NB4 (cell line): ENCODE measurements around the gene PPT2.
"Not testable (repeated sequence)": the region's sequence is repeated elsewhere in the genome, so short reads cannot be mapped to it uniquely, and the experiment has no call there.

Experiments
- DNase-seq: peaks from one replicate; pipeline ENCODE4 v3.0.0; 2010; ENCODE audit warnings: low read depth
- H3K4me3 ChIP-seq: one replicate; pipeline ENCODE4 v1.5.1; 2011; ENCODE audit warnings: mild to moderate bottlenecking, low read depth, low read length, moderate library complexity
- MYC ChIP-seq: IDR thresholded peaks from 2 replicates; pipeline ENCODE4 v1.6.1; 2011; ENCODE audit warnings: low read depth, low read length
- POLR2A ChIP-seq: IDR thresholded peaks from 2 replicates; pipeline ENCODE4 v1.6.1; 2011; ENCODE audit warnings: mild to moderate bottlenecking; ENCODE audit not compliant: insufficient read length; ENCODE audit errors: extremely low read depth
- TF ChIP-seq, protein P1 (sequence below): IDR thresholded peaks from 2 replicates; pipeline ENCODE4 v1.6.1; 2011; ENCODE audit warnings: low read depth, low read length
- TF ChIP-seq, protein P2 (sequence below): IDR thresholded peaks from one replicate; pipeline ENCODE4 v1.5.1; 2012; ENCODE audit warnings: low read depth, low read length

The PPT2 gene

DNA sequence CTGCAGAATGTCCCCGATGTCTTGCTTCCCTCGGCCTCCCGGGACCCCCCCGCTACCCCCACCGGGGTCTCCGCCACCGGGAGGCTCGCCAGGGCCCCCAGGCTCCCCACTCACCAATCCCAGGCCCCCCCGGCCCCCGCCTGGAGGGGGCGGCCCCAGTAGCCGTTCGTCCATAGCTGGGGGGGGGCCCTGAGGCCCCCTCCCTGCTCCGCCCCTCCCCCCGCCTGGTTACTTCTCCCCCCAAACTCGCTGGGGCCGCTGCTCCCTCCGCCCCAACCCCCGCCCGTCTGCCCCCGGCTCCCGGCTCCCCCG, 35.8 kb downstream of the PPT2 start:
- TF ChIP-seq, protein P1, sequence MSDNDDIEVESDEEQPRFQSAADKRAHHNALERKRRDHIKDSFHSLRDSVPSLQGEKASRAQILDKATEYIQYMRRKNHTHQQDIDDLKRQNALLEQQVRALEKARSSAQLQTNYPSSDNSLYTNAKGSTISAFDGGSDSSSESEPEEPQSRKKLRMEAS: no peak
- TF ChIP-seq, protein P2, sequence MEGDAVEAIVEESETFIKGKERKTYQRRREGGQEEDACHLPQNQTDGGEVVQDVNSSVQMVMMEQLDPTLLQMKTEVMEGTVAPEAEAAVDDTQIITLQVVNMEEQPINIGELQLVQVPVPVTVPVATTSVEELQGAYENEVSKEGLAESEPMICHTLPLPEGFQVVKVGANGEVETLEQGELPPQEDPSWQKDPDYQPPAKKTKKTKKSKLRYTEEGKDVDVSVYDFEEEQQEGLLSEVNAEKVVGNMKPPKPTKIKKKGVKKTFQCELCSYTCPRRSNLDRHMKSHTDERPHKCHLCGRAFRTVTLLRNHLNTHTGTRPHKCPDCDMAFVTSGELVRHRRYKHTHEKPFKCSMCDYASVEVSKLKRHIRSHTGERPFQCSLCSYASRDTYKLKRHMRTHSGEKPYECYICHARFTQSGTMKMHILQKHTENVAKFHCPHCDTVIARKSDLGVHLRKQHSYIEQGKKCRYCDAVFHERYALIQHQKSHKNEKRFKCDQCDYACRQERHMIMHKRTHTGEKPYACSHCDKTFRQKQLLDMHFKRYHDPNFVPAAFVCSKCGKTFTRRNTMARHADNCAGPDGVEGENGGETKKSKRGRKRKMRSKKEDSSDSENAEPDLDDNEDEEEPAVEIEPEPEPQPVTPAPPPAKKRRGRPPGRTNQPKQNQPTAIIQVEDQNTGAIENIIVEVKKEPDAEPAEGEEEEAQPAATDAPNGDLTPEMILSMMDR: no peak
- TF ChIP-seq POLR2A (no peak), MYC (no peak)
- peak overlapping the region; percentile 79 for H3K4me3 ChIP-seq

DNA sequence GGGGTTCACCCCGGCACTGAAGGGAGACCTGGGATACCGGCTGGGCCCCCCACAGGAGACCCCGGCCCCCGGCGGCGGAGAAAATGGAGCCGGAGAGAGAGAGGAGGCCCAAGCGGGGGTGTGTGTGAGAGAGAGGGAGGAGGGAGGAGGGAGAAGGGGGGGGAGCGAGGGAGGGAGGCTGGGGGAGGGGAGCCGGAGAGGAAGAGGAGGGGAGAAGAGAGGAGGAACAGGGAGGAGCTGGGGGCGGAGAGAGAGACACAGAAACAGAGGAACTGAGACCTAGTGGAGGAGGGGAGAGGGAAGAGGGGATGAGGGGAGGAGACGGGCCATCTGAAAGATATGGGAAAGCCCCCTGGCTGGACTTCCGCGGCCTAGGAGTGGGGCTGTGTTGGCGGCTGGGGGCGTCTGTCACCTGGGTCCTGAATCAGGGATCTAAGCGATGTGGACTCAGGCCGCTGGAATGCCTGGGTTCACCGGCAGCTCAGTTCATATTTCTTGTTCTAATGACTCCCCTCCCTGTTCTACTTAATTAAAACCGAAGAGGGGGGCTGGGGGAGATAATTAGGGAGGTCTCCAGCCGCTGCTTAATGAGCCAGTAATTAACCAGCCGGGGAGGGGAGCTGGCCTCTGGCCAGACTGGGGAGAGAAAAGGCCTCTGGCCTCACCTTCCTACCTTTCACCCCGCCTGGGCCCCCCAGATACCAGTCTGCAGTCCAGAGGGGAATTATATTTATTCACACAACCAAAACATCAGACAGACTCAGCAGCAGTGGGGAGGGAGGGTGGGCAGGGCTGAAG, 36.3 kb downstream of the PPT2 start, which contains the start of gene PBX2:
TSS of gene PBX2 (minus strand) at position 149 of the 798 bp plus-strand sequence. CDS start 287 bp downstream, outside the sequence.
- TF ChIP-seq, protein P2: no peak
- TF ChIP-seq, protein P1: no peak
- TF ChIP-seq MYC: peak; percentile 47
- TF ChIP-seq POLR2A: peak; percentile 23
- DNase-seq: peak; percentile 97
- peak within 1 kb of the TSS; percentile 79 for H3K4me3 ChIP-seq

More for the DNA sequence above, 35.8 kb downstream of the PPT2 start:
- no peak for DNase-seq

DNA sequence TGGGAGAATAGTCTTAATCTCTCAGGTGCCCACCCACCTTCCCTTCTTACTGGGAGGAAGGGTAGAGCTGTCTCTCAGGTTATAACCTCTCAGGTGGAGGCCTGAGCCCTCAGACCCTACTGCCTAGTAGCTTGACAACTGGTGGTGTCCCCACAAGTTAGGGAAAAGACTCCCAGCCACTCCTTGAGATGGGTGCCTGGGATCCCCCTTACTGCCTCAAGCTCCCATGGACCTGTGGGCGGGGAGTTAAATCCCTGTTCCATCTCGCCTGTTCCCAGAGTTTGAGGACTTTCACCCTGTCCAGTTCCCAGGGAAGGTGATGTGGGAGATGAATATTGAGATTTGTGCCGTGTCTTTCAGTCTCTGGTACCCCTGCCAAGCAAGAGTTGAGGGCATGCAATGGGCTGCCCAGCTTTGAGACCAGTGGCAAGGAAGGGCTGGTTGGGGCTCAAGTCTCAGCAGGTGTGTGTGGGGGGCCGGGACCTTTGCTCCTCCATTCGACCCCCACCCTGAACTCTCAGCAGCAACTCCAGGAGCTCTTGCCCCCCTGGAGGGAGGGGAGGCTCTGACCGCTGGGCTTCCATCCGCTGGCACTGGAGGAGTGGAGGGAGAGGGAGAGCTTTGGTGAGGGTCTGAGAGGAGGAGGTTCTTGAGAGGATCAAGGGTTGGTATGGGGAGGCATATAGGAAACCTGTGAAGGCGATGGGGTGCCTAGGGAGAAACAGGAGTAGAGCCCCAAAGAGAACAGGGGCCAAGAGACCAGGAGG, 37.2 kb downstream of the PPT2 start:
- TF ChIP-seq, protein P2: no peak
- TF ChIP-seq POLR2A (no peak), MYC (no peak)
- TF ChIP-seq, protein P1: no peak
- peak overlapping the region; percentile 65 for H3K4me3 ChIP-seq
- no peak for DNase-seq

DNA sequence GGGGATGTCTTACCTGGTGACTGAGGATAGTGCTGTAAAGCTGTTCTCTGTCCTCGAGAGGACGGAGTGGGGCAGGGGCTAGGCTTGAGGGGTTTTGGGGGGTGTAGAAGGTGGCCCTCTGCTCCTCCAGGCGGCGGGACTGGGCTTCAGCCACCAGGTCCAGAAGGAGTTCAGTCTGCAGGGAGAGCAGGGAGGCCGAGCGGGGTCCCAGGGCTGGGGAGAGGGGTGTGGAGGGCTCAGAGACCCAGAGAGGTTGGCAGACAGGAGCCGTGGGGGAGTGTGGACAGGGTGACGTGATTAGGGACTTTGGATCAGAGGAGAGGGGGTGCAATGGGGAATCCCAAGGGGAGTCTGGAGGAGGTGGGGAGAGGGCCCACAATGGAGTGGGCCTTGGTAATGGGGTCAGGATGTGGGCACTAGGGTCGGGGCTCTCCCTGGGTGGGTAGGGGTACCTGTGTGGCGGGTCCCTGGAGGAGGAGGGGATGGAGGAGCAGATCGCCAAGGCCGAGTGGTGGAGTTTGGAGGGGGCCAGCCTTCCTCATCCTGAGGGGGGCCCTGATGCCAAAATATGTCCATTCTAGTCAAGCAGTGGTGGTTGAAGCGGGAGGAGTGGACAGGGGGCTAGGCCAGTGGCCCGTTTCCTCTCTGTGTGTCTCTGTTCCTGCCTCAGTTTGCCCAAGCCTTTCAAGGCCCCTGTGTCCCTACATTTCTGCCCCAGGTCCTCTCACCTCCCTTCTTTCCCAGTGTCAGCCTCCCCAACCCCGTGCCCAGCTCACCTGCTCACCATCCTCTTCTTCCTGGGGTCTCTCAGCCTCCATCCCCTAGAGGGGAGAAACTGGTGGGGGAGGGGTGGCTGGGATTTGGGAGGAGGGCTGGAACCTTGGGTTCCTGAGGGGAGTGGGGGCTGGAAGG, 38.0 kb downstream of the PPT2 start:
- TF ChIP-seq MYC (no peak), POLR2A (no peak)
- TF ChIP-seq, protein P1: no peak
- TF ChIP-seq, protein P2: no peak
- DNase-seq: no peak
- peak overlapping the region; percentile 65 for H3K4me3 ChIP-seq

DNA sequence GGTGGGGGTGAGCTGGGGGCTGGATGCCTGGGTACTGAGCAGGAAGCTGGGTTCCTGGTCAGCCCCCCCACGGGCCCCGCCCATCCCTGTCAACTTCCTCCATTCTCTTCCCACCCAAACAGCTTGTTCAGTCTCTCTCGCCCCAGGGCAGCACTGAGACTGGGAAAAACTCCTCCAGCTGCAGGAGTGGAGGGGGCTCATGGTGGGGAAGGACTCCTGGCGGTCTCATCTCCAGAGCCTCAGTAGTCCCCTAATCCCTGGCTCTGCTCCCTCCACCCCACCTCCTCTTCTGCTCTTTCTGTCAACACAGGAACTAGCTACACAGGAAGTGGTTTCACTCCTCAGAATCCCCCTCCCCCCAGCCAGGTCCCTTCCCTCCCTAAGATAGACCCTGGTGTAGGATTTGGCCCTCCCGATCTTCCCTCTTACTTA, 38.7 kb downstream of the PPT2 start, which contains the start of gene GPSM3:
TSS of gene GPSM3 (minus strand) at position 36 of the 432 bp plus-strand sequence. CDS start 130 bp downstream, outside the sequence.
- DNase-seq: peak; percentile 91
- H3K4me3 ChIP-seq: peak within 1 kb of the TSS; percentile 65
- TF ChIP-seq, protein P1: no peak
- TF ChIP-seq POLR2A: peak; percentile 59

DNA sequence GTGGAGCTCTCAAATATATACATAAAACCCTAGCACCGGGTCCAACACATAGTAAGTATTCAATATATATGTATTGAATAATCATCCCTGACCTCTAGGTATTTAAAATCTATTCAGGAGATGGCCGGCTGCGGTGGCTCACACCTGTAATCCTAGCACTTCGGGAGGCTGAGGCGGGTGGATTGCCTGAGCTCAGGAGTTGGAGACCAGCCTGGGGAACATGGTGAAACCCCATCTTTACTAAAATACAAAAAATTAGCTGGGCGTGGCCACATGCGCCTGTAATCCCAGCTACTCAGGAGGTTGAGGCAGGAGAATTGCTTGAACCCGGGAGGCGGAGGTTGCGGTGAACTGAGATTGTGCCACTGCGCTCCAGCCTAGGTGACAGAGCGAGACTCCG, 39.2 kb downstream of the PPT2 start:
- DNase-seq: not testable (repeated sequence)
- H3K4me3 ChIP-seq: peak overlapping the region; percentile 65
